GM13977 (cell line): Measurements from ENCODE around the gene RBM26.

ENCODE experiments used
- DNase-seq: peaks from one replicate; pipeline ENCODE4 v3.0.0; 2012; ENCODE audit warnings: low spot score
- in situ Hi-C: fragments of 300-500 bp; cut with MboI; formaldehyde crosslinking; loops from one replicate; pipeline ENCODE4 v1.12.0; 2022; ENCODE audit warnings: low sequenced_read_pairs, low pct_unique_long_range_greater_than_20kb, mixed read lengths, inconsistent platforms; ENCODE audit not compliant: unreplicated experiment
- TF ChIP-seq, protein P1 (sequence below): IDR thresholded peaks from 2 replicates; pipeline ENCODE4 v1.5.1; 2012; ENCODE audit warnings: mild to moderate bottlenecking, control low read depth; ENCODE audit not compliant: insufficient read depth; ENCODE audit errors: extremely low read depth, missing control alignments

RBM26 gene

DNA sequence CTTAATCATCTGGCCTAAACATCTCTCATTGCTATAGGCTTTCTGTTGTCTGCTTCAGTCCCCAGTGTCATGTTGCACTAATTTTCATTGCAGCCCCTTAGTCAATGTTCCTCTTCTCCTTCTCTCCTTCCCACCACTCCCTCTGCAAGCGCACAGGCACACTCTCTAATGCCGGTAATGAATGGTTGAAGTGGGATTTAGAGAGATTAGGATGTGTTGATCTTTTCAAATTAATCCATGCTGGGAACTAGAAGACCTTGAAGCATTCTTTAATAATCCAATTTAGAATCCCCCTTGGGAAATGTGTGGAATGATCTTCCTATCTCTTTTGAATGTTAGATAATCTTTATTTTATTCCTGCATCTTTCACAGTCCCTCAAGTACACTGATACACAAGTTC is 41.7 kb upstream of the RBM26 start:
- TF ChIP-seq, protein P1, sequence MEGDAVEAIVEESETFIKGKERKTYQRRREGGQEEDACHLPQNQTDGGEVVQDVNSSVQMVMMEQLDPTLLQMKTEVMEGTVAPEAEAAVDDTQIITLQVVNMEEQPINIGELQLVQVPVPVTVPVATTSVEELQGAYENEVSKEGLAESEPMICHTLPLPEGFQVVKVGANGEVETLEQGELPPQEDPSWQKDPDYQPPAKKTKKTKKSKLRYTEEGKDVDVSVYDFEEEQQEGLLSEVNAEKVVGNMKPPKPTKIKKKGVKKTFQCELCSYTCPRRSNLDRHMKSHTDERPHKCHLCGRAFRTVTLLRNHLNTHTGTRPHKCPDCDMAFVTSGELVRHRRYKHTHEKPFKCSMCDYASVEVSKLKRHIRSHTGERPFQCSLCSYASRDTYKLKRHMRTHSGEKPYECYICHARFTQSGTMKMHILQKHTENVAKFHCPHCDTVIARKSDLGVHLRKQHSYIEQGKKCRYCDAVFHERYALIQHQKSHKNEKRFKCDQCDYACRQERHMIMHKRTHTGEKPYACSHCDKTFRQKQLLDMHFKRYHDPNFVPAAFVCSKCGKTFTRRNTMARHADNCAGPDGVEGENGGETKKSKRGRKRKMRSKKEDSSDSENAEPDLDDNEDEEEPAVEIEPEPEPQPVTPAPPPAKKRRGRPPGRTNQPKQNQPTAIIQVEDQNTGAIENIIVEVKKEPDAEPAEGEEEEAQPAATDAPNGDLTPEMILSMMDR, result no peak
- no peak for DNase-seq
- in situ Hi-C loops, result no loop called here

- no peak for DNase-seq
- in situ Hi-C loops, result no loop called here
- TF ChIP-seq, protein P1, result no peak
These were observed 41.1 kb upstream of the RBM26 start for GRCh38 chr13:79447141-79447540.

DNA sequence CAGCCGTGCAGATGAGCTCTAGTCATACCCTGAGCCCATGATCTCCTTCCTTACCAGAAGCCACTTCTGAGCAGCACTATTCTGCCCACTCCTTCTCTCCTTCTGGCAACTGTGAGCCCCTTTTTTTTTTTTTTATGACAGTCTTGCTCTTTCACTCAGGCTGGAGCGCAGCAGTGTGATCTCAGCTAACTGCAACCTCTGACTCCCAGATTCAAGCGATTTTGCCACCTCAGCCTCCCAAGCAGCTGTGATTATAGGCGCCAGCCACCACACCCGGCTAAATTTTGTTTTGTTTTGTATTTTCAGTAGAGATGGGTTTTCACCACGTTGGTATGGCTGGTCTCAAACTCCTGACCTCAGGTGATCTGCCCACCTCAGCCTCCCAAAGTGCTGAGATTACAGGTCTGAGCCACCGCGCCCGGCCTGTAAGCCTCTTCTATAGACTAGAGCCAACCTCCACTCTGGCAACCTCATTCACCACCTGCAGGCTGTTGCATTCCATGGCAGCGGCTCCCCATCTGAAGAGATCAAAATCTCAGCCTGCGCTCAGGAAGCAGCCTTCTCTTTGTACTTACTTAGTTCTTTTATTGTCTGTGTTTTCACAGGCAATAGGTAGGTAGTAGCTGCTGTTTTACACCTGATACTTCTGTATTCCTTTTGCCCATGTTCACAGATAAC is 40.1 kb upstream of the RBM26 start:
- DNase-seq, result no peak
- in situ Hi-C loops, result no loop called here
- TF ChIP-seq, protein P1, result no peak

DNA sequence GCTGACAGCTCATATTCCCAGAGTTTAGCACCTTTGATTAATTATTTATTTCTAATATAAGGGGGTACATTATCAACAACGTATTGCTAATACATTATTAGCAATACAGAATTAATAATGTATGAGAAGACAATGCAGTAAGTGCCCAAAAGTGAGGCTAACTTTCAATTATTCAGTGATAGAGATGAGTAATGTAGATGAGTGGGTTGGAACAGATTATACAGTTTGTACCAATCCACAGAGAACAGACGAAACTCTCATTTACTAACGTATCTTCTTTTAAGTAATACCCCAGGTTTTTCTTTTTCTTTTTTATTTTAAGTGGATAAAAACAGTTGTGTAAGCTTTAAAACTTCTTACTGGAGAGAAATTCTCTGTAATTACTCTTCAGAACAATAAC is 36.7 kb upstream of the RBM26 start:
- in situ Hi-C loops, result no loop called here
- no peak for DNase-seq
- TF ChIP-seq, protein P1, result no peak

DNA sequence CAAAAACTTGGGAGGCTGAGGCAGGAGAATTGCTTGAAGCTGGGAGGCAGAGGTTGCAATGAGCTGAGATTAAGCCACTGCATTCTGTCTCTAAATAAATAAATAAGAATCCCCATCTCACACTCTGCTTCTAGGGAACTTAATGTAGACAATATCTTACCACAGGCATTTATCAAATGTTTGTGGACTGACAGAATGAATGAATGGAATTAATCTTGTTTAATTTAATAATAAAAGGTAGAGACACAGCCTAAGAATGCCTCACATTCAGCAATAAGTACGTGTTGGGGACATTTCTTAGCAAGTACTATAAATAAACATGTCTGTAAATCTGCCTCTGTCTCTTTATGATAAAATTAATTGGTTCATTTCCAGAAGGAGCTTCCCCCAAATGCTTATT is 36.2 kb upstream of the RBM26 start:
- in situ Hi-C loops, result no loop called here
- TF ChIP-seq, protein P1, result no peak
- DNase-seq, result no peak

DNA sequence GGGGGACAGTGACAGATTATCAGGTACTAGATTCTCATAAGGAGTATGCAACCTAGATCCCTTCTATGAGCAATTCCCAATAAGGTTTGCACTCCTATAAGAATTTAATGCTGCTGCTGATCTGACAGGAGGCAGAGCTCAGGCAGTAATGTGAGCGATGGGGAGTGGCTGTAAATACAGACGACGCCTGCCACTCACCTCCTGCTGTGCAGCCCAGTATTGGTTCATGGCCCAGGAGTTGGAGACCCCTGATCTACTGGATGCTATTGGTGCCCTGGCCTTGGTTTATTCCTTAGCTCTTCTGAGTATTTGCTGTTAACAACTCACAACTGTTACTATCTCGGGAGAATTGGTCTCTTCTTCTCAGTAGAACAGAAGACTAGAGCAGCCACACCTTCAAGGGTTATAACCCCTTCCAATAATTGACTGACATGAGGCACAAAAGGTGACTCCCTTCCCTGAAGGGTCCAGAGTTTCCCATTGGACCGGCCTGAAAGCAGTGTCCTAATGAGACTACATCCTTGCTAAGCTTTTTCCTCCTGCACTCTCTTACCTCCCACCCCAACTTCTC is 35.0 kb upstream of the RBM26 start:
- TF ChIP-seq, protein P1, result no peak
- in situ Hi-C loops, result no loop called here
- DNase-seq, result no peak
